Measurements from ENCODE around the gene FBP1.

Gene FBP1

GRCh38 chr9:94638335-94639060 is 820 bp downstream of the FBP1 start:
- H3K9me3 ChIP-seq, result no peaks in the 10 kb centered on the region
- peaks cover 0 to 12% of the 10 kb centered on the region in 2 donors for H3K27me3 ChIP-seq
- peaks cover 0 to 14% (median 6%) of the 10 kb centered on the region in 4 donors for H3K4me1 ChIP-seq
- DNase-seq, result no peak
- H3K36me3 ChIP-seq, result no peaks in the 10 kb centered on the region
- no peak for TF ChIP-seq CTCF (IDR thresholded peaks at IDR 0.05)
- intact Hi-C loops (cut with DNase I; ENCODE audit: low total_unique reads), result no loop called here
- no peak overlapping the region for H3K27ac ChIP-seq
- peak overlapping the region; percentile 52 to 59 for H3K4me3 ChIP-seq

GRCh38 chr9:94632737-94633136 is 6.6 kb downstream of the FBP1 start:
- peaks cover 0 to 5% (median 0%) of the 10 kb centered on the region in 4 donors for H3K4me1 ChIP-seq
- H3K9me3 ChIP-seq, result no peaks in the 10 kb centered on the region
- no peak overlapping the region for H3K4me3 ChIP-seq
- no peak for TF ChIP-seq CTCF (IDR thresholded peaks at IDR 0.05)
- H3K27ac ChIP-seq, result no peak overlapping the region
- H3K36me3 ChIP-seq, result no peaks in the 10 kb centered on the region
- H3K27me3 ChIP-seq, result no peaks in the 10 kb centered on the region
- no peak for DNase-seq
- intact Hi-C loops (cut with DNase I; ENCODE audit: low total_unique reads), result no loop called here

DNA sequence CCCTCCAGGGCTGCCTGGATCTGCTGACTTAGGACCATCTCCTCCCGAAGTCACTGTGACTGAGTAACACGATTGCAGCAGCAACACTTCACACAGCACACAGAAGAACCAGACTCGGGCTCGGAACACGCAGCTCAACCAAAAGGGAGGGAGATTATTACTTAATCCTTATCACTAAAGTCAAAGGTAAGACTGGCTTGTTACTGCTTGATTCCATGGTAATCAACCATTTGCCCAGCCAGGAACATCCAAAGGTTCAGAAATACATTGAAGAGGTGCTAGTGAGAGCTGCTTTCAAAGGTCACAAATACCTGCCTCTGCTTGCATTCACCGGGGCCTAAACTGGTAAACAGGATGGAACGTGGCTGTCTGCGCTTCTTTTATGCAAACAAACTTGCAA is 7.7 kb downstream of the FBP1 start:
- H3K4me3 ChIP-seq, result no peak overlapping the region
- H3K36me3 ChIP-seq, result no peaks in the 10 kb centered on the region
- no peak for DNase-seq
- H3K27ac ChIP-seq, result no peak overlapping the region
- intact Hi-C loops (cut with DNase I; ENCODE audit: low total_unique reads), result no loop called here
- H3K9me3 ChIP-seq, result no peaks in the 10 kb centered on the region
- no peaks in the 10 kb centered on the region for H3K27me3 ChIP-seq
- no peak for TF ChIP-seq CTCF (IDR thresholded peaks at IDR 0.05)
- H3K4me1 ChIP-seq, result peaks cover 0 to 5% (median 0%) of the 10 kb centered on the region in 4 donors

DNA sequence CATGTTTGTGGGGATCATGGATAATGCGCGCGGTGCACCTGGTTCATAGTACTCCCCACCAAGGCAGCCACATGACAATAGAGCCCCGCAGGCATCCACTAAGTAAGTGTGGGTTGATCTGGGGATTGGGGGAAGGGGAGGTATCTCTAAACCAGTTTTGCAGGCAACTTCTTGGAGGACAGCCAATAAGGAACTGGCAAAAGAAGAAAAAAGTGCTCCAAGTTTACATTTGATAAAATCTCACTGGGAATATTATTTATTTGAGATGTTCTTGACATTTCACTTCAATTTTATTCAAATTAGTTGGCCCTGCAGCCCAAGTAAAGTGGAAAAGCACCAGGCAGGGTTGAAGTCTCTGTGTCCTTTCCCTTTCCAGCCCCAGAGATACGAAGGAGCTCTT is 8.5 kb downstream of the FBP1 start:
- Histone ChIP-seq H3K27ac (no peak overlapping the region), H3K9me3 (no peaks in the 10 kb centered on the region), H3K36me3 (no peaks in the 10 kb centered on the region), H3K4me1 (peaks cover 0 to 5% (median 0%) of the 10 kb centered on the region in 4 donors), H3K27me3 (no peaks in the 10 kb centered on the region), H3K4me3 (no peak overlapping the region)
- intact Hi-C loops (cut with DNase I; ENCODE audit: low total_unique reads), result no loop called here
- no peak for DNase-seq
- no peak for TF ChIP-seq CTCF (IDR thresholded peaks at IDR 0.05)

DNA sequence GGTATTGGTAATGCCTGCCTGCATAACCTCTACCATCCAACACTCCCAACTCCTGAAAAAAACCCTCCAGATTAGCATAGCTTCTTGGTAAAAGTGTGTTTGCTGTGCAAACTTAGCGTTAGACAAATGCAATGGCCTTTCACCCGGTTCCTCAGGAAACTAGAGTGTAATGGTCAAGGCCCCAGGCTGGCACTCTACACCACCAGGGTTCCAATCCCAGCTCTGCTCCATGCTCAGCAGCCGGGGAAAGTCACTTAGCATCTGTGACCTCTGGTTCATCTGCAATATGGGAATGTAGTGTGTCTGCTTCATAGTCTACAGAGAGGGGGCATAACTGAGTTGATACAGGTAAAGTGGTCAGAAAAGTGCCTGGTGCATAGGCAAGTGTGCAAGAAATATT is 9.0 kb downstream of the FBP1 start:
- H3K9me3 ChIP-seq, result no peaks in the 10 kb centered on the region
- H3K27me3 ChIP-seq, result no peaks in the 10 kb centered on the region
- TF ChIP-seq CTCF (IDR thresholded peaks at IDR 0.05), result no peak
- peaks cover 0 to 5% (median 0%) of the 10 kb centered on the region in 4 donors for H3K4me1 ChIP-seq
- no peak for DNase-seq
- intact Hi-C loops (cut with DNase I; ENCODE audit: low total_unique reads), result no loop called here
- no peaks in the 10 kb centered on the region for H3K36me3 ChIP-seq
- no peak overlapping the region for H3K27ac ChIP-seq
- no peak overlapping the region for H3K4me3 ChIP-seq

Data from tibial artery (tissue), 4 donors.